ENCODE data around the gene ID2. TPM values are rescaled to one million over a fixed set of nuclear protein-coding genes. Genes with fewer than 3 reads are reported as not detected.

The ID2 gene, protein sequence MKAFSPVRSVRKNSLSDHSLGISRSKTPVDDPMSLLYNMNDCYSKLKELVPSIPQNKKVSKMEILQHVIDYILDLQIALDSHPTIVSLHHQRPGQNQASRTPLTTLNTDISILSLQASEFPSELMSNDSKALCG
- 100 to 1,000 TPM in 2 of 3 donors, 10 to 100 TPM in 1; 60.5 to 398 (median 216) TPM for polyA plus RNA-seq

DNA sequence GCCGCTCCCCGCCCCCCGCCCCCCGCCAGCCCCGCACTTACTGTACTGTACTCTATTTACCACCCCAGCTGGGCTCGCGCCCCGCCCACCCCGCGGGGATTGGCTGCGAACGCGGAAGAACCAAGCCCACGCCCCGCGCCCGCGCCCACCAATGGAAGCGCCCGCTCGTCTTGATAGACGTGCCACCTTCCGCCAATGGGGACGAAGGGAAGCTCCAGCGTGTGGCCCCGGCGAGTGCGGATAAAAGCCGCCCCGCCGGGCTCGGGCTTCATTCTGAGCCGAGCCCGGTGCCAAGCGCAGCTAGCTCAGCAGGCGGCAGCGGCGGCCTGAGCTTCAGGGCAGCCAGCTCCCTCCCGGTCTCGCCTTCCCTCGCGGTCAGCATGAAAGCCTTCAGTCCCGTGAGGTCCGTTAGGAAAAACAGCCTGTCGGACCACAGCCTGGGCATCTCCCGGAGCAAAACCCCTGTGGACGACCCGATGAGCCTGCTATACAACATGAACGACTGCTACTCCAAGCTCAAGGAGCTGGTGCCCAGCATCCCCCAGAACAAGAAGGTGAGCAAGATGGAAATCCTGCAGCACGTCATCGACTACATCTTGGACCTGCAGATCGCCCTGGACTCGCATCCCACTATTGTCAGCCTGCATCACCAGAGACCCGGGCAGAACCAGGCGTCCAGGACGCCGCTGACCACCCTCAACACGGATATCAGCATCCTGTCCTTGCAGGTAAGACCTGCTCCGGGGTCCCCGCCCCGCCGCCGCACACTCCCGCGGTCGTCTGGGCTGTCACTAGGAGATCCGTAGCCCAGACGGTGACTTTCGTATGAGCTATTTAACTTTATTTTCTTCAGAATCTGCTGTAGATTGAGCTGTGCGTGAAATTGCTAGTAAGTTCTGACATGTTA lies at the start of gene ID2:
ID2 (plus strand) TSS at position 271 of the 907 bp plus-strand sequence; CDS start at position 381, 110 bp downstream.
- H3K27ac ChIP-seq (ENCODE audit: low read depth, low read length) = no peak within 1 kb of the TSS
- WGBS, 3 donors = 0 to 1% (median 0%) methylated on average over 56 to 66 of the region's 70 CpGs

DNA sequence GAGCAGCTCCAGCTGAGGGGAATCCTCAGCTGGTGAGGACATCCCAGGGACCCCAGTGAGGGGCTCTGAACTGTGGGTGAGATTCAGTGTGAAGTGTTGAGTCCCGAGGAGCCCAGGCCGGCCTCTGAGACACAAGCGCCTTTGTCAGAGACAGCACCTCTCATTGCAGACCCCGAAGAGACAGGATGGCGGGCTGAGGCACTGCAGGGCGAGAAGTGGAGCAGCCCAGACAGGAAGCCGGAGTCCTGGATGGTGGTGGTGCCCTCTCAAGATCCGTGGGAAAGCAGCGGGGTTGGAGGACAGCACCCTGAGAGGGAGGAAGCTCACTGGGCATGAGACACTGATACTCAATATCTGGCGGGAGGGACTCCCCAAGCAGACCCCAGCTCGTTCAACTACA lies 49.1 kb upstream of the ID2 start:
- 89 to 96% (median 91%) methylated on average over 11 of the region's 11 CpGs for WGBS, 3 donors
- H3K27ac ChIP-seq (ENCODE audit: low read depth, low read length) = no peak overlapping the region

DNA sequence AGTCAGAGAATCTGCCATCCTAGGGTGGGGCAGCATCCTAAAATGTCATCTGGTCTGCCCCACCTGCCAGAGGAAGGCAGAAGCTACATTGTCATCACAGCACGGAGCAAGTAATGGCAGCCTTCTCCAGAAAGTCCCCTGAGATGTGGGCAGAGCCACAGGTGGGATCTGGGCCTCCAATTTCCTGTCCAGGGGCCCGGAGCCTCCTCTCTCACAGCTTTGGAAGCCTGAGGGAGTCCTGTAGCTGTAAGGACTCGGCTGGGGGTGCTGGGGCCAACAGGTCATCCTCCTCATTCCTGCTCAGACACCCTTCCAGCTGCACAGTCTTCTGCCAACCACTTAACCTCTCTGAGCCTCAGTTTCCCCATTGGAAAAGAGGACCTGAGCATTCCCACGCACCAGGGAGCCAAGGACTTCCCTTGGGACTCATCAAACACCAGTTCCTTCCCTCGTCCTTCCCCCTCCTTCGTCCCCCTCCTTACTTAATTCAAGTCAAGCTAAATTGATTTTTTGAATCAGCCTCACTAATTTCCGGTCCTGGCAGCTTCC lies 48.6 kb upstream of the ID2 start:
- H3K27ac ChIP-seq (ENCODE audit: low read depth, low read length) = no peak overlapping the region
- WGBS, 3 donors = 68 to 80% (median 74%) methylated on average over 7 of the region's 7 CpGs

DNA sequence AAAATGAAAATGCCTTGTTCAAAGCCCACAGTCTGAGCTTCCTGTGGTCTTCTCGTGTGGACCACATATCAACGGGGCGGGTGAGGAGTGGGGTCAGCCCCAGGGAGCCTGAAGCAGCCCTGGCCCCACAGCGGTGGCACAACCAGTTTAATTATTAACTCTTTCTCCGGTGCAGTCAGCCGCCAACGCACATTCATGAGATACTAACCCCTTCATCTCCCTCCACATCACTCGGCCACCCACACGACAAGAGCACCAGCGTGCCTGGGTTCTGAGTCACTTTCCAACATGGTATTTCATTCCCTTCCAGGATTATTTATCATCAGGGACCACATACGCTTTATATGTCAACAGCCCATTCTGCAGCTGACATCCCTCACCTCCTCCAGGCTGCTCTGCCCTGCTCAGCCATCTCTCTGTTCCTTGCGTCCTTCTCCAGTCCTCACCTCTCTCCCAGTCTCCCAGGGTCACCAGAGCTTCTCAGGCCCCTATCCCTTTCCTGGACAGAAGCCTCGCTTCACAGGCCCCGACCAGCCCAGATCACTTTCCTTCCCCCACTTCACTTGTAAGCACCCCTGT lies 48.0 kb upstream of the ID2 start:
- WGBS, 3 donors = 54 to 74% (median 73%) methylated on average over 14 of the region's 14 CpGs
- H3K27ac ChIP-seq (ENCODE audit: low read depth, low read length) = no peak overlapping the region

DNA sequence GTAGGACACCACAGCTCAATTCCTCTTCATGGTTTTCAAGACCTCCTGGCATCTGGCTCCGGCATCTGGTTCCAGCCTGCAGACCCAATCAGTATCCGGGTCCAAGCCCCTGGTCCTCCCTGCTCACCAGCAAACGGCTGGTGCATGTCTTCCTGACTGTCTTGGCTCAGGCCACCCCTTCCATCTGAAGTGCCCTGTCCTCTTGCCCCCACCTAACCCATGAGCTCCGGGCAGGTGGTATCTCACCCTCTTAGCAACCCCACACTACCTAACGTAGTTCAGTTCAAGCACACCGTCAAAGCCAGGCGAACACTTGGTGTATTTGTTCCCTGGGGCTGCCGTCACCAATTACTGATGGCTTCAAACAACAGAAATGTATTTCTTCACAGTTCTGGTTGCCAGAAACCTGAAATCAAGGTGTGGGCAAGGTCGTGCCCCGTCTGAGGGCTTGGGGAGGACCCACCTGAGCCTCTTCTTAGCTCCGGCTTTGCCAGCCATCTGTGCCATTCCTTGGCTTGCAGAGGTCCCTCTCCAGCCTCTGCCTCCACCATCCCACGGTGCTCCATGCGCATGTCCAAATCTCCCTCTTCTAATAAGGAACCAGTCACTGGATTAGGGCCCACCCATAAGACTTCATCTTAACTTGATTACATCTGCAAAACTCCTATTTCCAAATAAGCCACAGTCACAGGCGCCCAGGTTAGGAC lies 47.2 kb upstream of the ID2 start:
- WGBS, 3 donors = 95 to 96% (median 96%) methylated on average over 14 of the region's 14 CpGs
- H3K27ac ChIP-seq (ENCODE audit: low read depth, low read length) = no peak overlapping the region

DNA sequence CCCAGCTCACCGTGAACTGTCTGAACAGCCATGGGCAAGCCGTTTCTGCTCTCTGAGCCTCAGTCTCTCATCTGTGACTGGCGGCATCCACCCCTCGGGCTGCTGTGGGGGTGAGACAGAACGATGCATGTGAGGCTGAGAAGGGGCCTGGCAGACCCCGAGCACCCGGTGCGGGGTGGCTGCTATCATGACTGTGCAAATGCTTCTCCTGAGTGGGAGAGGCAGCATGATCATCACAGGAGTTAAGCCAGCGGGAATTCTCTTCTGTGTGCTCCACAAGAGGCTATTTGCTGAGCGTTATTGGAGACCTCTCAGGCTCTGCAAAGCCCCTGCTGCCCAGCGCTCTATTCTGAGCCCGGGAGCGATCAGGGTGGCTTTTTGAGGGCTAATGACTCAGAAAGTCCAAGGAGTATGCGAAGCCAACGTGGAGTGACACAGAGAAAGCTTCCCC lies 45.8 kb upstream of the ID2 start:
- H3K27ac ChIP-seq (ENCODE audit: low read depth, low read length) = no peak overlapping the region
- 73 to 82% (median 73%) methylated on average over 15 of the region's 15 CpGs for WGBS, 3 donors

DNA sequence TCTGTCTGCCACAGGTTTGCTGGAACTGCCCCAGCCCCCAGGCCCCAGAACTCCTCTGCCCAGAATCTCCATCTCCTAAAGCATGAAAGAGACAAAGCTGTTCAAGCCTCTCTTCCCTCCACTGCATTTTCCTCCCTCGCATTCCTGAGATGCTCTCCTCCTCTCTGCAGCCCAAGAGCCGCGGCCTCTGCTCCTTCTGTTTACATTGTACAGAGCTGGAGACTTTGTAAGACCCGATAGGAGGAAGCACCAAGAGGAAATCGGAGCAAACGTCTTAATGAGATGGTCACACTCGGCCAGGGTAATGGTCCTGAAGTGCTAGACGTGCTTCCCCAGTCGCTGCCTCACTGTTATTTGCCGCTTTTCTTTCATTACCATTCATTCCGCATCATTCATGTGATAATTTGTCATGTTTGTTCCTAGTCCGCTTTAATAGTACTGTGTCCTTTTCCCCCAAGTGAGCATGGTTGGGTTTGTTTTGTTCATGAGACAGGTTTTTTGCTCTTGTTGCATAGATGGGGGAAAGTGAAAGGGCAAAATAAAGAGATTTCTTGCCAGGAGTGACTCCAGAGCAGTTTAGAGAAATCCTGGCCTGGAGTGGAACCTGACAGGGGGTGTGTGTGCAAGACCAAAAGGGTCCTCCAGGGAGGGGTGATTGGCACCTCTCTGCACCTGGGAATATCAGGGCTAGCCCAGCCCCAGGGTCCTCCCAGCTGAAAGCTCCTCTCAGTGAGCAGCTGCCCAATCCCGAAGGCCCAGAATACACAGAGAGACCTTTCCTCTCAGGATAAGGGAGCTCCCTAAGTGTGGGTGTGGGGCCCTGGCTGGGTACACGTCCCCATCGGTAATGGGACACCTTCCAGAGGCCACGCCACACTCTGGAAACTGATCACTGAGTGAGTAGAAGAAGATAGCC lies 44.9 kb upstream of the ID2 start:
- H3K27ac ChIP-seq (ENCODE audit: low read depth, low read length) = no peak overlapping the region
- WGBS, 3 donors = 43 to 71% (median 54%) methylated on average over 16 of the region's 16 CpGs

DNA sequence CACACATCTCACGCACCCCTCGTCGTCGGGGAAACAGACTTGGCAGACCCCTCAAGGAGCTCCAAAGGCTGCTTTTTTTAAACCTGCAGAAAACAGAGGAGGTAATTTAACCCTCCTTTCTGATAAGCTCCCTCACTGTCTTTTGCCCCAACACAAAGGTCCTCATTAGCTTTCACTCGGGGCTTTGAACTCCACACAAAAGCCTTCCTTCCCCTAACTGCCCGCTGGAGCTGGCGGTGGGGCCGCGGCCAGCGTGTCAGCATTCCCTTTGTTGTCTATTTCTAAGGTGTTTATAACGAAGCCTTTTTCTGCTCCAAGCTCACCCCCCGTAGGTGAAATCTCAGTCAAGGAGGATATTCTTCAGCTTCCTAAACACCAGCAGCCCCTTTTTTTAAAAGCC lies 43.5 kb upstream of the ID2 start:
- 79 to 87% (median 86%) methylated on average over 12 of the region's 12 CpGs for WGBS, 3 donors
- no peak overlapping the region for H3K27ac ChIP-seq (ENCODE audit: low read depth, low read length)

DNA sequence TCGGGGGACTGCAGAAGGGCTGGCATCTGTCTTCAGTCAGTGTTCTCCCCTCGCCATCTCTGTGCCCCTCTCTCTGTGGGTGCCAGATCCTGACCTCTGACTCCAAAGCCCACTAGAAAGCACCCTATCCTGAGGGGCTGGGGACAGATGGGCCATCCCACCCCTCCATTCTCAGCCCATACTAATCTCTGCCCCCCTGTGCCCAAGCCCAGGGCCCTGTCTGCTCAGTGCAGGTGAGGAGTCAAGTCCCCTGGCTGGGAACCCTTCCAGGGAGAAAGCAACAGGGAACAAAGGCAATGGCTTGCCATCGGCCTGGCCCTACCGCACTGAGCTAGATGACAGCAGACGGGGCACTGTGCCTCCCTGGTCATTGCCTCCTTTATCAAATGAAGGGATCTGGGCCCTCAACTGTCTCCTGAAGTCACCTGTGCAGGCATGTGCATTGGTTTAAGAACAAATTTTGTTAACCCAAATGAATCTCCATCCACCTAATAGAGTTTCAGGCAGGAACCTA lies 42.7 kb upstream of the ID2 start:
- no peak overlapping the region for H3K27ac ChIP-seq (ENCODE audit: low read depth, low read length)
- 94 to 97% (median 97%) methylated on average over 5 of the region's 5 CpGs for WGBS, 3 donors

DNA sequence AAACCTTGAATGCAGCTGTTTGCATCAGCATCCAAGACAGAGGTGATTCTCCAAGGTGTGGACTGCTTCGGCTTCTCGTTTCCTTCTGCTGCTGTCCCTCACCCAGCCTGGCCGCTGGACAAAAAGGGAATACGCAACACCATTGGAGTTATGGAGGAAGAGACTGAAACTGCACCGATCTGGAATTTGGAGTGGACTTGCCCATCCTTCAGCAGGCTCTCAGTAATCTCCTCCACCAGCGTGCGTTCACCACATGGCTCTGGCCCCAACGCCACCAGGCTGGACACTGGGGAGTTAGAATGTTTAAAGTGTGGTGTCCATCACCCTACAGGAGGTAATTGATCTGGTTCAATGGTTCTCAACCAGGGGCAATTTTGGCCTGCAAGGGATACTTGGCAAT lies 41.4 kb upstream of the ID2 start:
- 96 to 99% (median 97%) methylated on average over 8 of the region's 8 CpGs for WGBS, 3 donors
- no peak overlapping the region for H3K27ac ChIP-seq (ENCODE audit: low read depth, low read length)

DNA sequence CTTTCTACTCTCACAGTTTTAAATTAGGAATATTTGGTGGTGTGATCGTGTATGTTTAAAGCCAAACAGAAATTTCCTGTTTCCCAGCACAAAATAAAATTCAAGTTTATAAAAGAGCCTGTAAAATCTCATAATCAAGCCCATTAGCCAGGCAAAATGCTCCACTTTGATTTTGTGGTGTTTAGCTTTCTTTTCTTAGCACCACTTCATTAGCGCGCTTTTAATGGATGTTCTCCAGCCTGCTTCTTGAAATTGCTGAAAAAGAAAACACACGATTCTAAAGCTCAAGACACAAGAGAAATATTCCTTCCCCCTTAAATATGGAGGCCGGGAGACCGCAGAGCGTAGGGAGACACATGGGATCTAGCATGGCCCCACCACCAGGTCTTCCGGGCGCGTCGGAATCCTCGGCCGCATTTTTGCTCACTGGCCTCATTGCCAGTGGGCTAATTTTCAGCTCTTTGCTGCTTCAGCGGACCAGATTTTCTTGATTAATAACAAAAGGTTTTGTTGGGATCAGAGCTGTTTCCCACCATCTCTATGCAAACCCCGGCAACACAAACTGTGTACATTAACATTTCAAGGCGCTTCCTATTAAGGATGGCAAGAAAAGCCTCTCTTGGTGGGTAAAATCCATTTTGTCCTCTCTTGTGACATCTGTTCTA lies 40.4 kb upstream of the ID2 start:
- 91 to 96% (median 96%) methylated on average over 16 of the region's 16 CpGs for WGBS, 3 donors
- no peak overlapping the region for H3K27ac ChIP-seq (ENCODE audit: low read depth, low read length)

DNA sequence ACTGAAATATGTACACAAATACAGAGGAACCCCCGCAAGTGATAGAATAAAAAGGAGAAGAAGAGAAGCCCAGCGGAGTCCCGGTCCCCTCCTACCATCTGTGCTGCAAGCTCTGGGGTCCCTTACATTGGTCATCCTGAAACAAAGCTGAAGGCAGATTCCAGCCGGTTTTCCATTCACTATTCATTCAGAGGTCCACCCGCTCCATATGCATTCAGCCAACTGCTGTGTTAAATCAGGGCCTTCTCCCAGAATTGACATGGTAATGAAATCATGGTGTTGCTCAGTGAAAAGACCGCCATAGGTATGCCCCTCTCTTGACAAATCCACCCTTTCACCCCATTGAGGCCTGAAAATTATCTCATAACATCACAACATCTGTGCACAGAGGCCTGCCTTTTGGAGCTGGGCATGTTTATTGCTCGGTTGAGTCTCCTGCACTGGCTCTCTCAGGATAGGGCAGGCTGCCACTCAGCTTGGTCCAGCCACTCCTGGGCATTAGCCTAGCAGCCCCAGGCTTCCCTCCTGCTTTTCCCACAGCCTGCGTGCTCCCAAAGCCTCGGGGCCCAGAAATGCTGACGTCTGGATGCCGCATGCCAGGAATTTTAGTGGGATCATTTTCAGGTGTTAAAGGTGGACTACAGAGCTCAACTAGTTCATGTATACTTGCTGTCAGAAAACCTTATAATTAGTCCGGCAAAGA lies 39.3 kb upstream of the ID2 start:
- 79 to 84% (median 79%) methylated on average over 12 of the region's 12 CpGs for WGBS, 3 donors
- H3K27ac ChIP-seq (ENCODE audit: low read depth, low read length) = no peak overlapping the region

DNA sequence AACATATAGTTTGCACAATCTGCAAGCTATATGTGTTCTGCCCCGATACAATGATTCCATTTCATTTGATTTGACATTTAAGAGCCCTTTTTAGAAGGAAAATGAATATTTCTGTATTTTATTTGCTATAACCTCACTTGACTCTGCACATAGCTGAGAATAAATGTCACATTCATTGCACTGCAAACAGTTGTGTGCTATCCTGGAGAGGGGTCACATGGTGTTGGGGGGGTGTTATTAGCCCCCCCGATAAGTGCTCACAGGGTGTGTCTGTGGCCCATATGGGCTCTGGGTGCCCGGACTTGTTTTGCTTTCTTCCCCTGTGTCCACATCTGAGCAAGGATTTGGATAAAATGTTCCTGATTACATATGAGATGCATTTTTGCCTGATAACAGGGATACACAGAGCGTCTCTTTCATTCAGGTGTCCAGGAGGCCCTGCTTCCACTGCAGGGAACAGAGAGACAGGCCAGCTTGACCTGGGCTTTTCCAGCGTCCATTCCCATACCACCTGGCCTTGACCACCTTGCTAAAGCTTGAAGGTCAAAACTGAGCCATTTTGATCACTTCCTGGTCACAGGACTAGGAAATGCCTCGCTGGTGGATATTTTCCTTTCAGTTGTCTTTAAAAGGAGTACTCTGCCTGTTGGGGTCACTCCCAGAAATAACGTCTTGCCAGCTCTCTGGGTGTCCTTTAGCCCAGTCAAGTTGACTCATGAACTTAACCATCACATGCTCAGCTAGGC lies 38.4 kb upstream of the ID2 start:
- H3K27ac ChIP-seq (ENCODE audit: low read depth, low read length) = no peak overlapping the region
- WGBS, 3 donors = 72 to 80% (median 77%) methylated on average over 7 of the region's 7 CpGs

DNA sequence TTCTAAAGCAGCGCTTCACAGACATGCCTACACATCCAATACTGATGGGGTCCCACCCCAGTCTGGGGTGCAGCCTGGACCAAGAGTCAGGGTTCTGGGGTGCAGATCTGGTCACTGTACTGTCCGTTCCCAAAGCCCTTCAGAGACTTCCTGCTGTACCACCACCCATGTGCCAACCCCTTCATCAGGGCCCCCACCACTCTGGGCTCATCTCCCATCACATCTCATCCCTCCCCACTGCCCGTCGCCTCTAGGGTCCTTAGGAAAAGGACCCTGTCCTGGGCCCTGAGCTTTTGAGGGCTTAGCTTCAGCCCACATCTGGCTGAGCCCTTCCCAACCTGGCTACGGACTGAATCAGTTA lies 37.9 kb upstream of the ID2 start:
- WGBS, 3 donors = 89 to 97% (median 92%) methylated on average over 5 of the region's 5 CpGs
- H3K27ac ChIP-seq (ENCODE audit: low read depth, low read length) = no peak overlapping the region

DNA sequence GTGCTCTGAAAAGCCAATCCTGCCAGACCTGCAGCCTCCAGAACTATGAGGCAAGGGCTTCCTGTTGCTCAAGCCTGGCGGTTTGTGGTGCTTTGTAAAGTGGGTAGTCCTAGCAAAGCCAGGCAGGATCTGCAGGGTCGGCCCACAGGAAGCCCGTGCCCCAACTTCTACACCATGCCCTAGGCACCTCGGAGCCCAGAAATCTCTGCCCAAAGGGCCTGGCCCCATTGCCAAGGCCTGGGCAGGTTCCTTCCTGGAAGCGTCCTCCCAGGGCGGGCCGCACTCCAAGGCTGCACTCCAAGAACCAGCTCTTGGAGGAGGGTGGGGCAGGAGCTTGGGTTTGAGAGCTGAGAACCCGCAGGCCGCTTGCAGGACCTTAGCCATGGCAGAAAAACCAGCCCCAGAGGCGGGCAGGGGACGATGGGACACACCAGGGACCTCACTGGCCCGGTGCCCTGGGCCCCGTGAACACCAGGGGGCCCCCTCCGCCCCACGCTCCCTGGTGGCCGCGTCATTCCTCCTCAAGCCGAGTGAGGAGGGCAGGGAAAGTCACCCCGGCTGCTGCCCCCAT lies 37.2 kb upstream of the ID2 start:
- WGBS, 3 donors = 67 to 92% (median 76%) methylated on average over 19 of the region's 19 CpGs

More for the DNA sequence above, 37.2 kb upstream of the ID2 start:
- no peak overlapping the region for H3K27ac ChIP-seq (ENCODE audit: low read depth, low read length)
